ENCODE measurements around the gene ARHGEF2. TPM values are rescaled to one million over a fixed set of nuclear protein-coding genes. Genes with fewer than 3 reads are reported as not detected.

The ARHGEF2 gene
- total and polyA plus RNA-seq, 9 of the 15 experiments (the other 6 are each of a cell fraction or from before 2014, with no cell fraction given) = 7.1 to 162 (median 62.2) TPM

DNA sequence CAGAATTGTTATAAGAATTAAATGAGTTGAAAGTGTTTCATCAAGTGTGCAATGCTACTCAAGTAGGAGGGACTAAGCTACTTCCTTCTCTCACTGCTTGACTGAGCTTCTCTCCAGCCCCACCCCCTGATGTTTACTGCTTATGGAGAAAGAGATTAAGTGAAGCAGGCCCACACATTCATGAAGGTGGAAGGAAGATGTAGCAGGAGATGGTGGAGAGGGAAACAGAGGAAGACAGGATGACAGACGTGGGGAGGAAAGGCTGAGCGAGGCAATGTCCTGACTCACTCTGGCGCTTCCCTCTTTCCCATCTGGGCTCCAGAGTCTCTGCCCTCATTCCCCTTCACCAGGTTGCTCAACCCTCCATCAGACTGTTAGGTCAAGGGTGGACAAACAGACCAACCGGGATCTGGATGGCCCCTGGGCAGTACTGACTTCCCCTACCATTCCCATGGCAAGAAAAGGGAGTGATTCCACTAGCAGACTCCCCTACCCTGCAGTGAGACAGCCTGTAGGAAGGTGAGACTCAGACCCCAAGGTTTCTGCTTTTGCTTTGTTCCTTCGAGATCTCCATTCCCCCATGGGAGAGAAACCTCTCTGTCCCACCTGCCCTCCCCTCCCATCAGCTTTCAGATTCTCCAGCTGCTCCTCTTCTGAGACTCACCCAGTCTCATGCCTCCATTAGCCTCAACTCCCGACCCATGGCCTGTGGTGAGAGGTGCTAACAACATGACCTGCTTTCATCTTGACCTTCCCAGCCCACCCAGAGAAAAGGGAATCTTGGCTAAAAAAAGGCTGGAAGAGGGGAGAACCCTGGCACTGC lies 3.1 kb upstream of the ARHGEF2 start (continued):
- no peak for TF ChIP-seq DACH1 (IDR thresholded peaks at IDR 0.05; ENCODE audit: partially characterized antibody)
- TF ChIP-seq, protein P1, sequence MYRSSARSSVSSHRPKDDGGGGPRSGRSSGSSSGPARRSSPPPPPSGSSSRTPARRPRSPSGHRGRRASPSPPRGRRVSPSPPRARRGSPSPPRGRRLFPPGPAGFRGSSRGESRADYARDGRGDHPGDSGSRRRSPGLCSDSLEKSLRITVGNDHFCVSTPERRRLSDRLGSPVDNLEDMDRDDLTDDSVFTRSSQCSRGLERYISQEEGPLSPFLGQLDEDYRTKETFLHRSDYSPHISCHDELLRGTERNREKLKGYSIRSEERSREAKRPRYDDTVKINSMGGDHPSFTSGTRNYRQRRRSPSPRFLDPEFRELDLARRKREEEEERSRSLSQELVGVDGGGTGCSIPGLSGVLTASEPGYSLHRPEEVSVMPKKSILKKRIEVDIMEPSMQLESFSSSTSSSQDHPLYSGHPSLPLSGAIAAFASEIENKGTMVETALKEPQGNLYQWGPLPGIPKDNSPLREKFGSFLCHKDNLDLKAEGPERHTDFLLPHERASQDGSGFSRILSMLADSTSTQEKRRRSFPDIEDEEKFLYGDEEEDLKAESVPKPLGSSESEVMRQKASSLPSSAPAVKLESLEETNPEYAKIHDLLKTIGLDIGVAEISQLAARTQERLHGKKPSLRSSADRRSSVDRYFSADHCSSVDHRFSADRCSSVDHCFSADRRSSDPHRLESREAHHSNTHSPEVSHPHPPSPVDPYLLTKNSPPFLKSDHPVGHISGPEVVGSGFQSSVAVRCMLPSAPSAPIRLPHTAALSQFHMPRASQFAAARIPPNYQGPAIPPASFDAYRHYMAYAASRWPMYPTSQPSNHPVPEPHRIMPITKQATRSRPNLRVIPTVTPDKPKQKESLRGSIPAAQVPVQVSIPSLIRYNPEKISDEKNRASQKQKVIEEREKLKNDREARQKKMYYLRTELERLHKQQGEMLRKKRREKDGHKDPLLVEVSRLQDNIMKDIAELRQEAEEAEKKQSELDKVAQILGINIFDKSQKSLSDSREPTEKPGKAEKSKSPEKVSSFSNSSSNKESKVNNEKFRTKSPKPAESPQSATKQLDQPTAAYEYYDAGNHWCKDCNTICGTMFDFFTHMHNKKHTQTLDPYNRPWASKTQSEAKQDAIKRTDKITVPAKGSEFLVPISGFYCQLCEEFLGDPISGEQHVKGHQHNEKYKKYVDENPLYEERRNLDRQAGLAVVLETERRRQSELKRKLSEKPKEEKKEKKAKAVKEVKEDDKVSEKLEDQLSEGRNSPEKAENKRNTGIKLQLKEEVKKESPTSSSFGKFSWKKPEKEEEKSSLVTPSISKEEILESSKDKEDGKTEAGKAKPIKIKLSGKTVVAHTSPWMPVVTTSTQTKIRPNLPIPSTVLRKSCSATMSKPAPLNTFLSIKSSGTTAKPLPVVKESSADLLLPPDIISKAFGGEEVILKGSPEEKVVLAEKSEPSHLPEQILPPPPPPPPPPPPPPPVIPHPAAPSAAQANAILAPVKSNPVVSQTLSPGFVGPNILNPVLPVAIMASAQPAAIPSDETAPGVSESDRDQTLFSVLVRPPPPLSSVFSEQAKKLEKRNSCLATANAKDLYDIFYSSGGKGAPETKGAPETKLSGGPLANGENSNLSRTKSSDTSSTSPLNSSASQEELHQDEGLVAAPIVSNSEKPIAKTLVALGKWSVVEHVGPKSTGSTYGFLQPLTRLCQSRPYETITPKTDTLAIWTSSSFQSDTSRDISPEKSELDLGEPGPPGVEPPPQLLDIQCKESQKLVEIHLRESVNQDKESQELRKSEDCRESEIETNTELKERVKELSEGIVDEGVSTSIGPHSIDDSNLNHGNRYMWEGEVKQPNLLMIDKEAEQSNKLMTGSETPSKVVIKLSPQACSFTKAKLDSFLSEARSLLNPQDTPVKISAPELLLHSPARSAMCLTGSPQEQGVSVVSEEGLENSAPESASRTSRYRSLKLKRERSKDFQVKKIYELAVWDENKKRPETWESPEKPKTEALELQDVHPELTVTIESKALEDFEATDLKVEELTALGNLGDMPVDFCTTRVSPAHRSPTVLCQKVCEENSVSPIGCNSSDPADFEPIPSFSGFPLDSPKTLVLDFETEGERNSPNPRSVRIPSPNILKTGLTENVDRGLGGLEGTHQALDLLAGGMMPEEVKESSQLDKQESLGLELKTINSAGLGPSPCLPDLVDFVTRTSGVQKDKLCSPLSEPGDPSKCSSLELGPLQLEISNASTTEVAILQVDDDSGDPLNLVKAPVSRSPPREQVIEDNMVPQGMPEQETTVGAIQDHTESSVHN (IDR thresholded peaks at IDR 0.05; ENCODE audit: borderline replicate concordance in 1 of 2, low read depth in 1 of 2) = no peak
- no peak for TF ChIP-seq ZBTB40 (IDR thresholded peaks at IDR 0.05)
- TF ChIP-seq ZBTB40 (CRISPR knock-in tag; IDR thresholded peaks at IDR 0.05) = no peak
- TF ChIP-seq ZNF586 (CRISPR knock-in tag; conservative IDR thresholded peaks at IDR 0.05) = no peak

Data from K562 (cell line).